Activated CD8-positive, alpha-beta T cell treated with anti-CD3 and anti-CD28 coated beads for 36 hours (primary cell): Measurements from ENCODE around the gene GPR45. TPM values are rescaled to one million over a fixed set of nuclear protein-coding genes. Genes with fewer than 3 reads are reported as not detected.

ENCODE experiments used
- ATAC-seq: fragments of 200-7000 bp; cut with Tn5 transposase; one replicate; pipeline ENCODE4 v1.10.0; 2021; ENCODE audit warnings: mild to moderate bottlenecking, moderate library complexity
- CTCF ChIA-PET: fragments of 350-600 bp; sonication (Branson Sonifier 250); formaldehyde crosslinking; loops from one replicate; lab custom pipeline; 2021; ENCODE audit warnings: antibody characterized with exemption; lab: Charles Lee
- POLR2A ChIA-PET: fragments of 350-600 bp; sonication (Branson Sonifier 250); formaldehyde crosslinking; loops from one replicate; lab custom pipeline; 2021; ENCODE audit warnings: antibody characterized with exemption; lab: Charles Lee
- DNase-seq: peaks from one replicate; pipeline ENCODE4 v3.0.0-alpha.2; 2020
- H3K27ac Mint-ChIP-seq: one replicate; pipeline ENCODE4 v1.8.0; 2021; ENCODE audit warnings: mild to moderate bottlenecking, mixed read lengths
- H3K27me3 Mint-ChIP-seq: one replicate; pipeline ENCODE4 v1.8.0; 2021; ENCODE audit warnings: mixed read lengths
- H3K36me3 Mint-ChIP-seq: one replicate; pipeline ENCODE4 v1.8.0; 2021; ENCODE audit warnings: low read depth, mixed read lengths
- H3K4me1 Mint-ChIP-seq: one replicate; pipeline ENCODE4 v1.8.0; 2021; ENCODE audit warnings: low read depth, mixed read lengths
- H3K4me3 Mint-ChIP-seq: one replicate; pipeline ENCODE4 v1.8.0; 2021; ENCODE audit warnings: mild to moderate bottlenecking, moderate library complexity, mixed read lengths
- H3K9me3 Mint-ChIP-seq: one replicate; pipeline ENCODE4 v1.8.0; 2021; ENCODE audit warnings: mixed read lengths
- intact Hi-C: fragments of 100-400 bp; cut with micrococcal nuclease; formaldehyde crosslinking; loops from one replicate; pipeline ENCODE4 v1.10.0; 2022
- total RNA-seq, 2 experiments: library from RNA; stranded (reverse); gene quantifications; one replicate each; pipeline ENCODE4 v1.2.3, GENCODE V29; 2021
- TF ChIP-seq, protein P1 (sequence below): fragments of 200-600 bp; IDR thresholded peaks from one replicate; pipeline ENCODE4 v1.8.0; 2022; ENCODE audit warnings: antibody characterized with exemption, mild to moderate bottlenecking

The GPR45 gene
- total RNA-seq, 2 experiments from 2014 or later, result not detected

DNA sequence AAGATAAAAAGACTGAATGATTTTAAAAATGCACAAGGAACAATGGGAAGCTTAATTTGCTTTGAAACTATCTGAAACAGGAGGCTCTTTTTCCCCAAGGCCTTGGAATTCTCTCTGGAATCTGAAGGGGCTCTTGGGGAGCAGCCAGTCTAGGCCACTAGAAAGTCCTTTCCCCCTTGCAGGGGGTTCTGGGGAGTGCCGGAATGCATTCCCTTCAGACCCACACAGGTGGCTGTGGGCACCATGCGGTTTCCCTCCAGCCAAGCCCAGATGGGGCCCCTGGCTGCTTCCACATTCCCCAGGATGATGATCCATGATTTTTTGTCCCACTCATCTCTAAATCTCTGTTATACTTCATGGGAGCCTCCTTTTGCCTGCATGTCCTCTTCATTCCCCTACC, 10.7 kb downstream of the GPR45 start:
- Mint-ChIP-seq H3K4me3 (no peak overlapping the region), H3K9me3 (no peaks in the 10 kb centered on the region), H3K36me3 (no peaks in the 10 kb centered on the region), H3K27ac (no peak overlapping the region), H3K4me1 (no peaks in the 10 kb centered on the region), H3K27me3 (no peaks in the 10 kb centered on the region)
- no peak for ATAC-seq
- ChIA-PET CTCF (interaction anchor here (1.1 kb wide), 1 partner anchor 14 kb away, joined by 3 read pairs; no protein-coding TSS in a partner anchor), POLR2A (no interaction called here)
- intact Hi-C loops, result no loop called here
- TF ChIP-seq, protein P1, sequence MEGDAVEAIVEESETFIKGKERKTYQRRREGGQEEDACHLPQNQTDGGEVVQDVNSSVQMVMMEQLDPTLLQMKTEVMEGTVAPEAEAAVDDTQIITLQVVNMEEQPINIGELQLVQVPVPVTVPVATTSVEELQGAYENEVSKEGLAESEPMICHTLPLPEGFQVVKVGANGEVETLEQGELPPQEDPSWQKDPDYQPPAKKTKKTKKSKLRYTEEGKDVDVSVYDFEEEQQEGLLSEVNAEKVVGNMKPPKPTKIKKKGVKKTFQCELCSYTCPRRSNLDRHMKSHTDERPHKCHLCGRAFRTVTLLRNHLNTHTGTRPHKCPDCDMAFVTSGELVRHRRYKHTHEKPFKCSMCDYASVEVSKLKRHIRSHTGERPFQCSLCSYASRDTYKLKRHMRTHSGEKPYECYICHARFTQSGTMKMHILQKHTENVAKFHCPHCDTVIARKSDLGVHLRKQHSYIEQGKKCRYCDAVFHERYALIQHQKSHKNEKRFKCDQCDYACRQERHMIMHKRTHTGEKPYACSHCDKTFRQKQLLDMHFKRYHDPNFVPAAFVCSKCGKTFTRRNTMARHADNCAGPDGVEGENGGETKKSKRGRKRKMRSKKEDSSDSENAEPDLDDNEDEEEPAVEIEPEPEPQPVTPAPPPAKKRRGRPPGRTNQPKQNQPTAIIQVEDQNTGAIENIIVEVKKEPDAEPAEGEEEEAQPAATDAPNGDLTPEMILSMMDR, result no peak
- no peak for DNase-seq

DNA sequence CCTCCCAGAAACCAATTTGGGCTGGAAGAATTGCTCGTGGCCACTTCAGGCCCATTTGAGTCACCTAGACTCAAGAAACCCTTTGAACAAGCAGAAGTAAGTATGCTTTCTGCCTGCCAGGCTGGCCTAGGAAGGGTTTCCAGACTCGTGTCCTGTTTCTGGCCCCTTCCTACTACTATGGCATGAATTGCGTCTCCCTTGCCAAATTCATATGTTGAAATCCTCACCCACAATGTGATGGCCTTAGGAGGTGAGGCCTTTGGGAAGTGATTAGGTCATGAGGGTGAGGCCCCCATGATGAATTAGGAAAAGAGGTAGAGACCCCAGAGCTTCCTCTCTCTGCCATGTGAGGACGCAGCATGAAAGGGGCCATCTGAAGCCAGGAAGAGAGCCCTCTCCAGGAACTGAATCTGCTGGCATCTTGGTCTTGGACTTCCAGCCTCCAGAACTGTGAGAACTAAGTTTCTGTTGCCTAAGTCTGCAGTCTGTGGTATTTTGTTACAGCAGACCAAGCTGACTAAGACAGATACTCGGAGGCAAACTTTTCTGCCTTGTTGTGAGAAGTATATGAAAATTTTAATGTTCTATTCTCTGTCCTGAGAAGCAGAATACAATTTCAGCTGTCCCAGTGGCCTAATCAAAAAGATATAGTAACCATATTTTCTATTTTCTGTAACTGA, 13.1 kb downstream of the GPR45 start:
- no peaks in the 10 kb centered on the region for H3K36me3 Mint-ChIP-seq
- ATAC-seq, result no peak
- H3K27me3 Mint-ChIP-seq, result no peaks in the 10 kb centered on the region
- TF ChIP-seq, protein P1, result no peak
- H3K4me1 Mint-ChIP-seq, result no peaks in the 10 kb centered on the region
- H3K27ac Mint-ChIP-seq, result no peak overlapping the region
- intact Hi-C loops, result no loop called here
- H3K4me3 Mint-ChIP-seq, result no peak overlapping the region
- DNase-seq, result no peak
- POLR2A ChIA-PET, result no interaction called here
- CTCF ChIA-PET, result interaction anchor here (0.7 kb wide), 1 partner anchor 19 kb away, joined by 4 read pairs; no protein-coding TSS in a partner anchor
- no peaks in the 10 kb centered on the region for H3K9me3 Mint-ChIP-seq

DNA sequence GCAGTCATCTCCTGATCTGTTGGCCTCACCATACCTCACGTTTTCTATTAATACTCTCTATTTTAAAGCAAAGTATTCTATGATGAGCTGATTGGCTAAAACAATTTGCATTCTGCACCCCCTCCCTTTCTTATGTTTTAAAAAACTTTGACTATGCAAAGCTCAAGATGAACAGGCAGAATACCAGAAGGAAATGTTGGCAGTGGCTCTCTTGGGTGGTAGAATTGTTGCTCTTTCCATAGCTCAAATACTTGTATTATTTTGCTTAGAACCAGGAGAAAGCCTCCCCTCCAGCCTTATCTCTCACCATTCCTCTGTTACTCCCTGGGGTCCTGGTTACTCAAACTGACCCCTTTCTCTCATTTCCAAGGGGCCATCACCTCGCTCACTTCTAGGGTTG, 14.4 kb downstream of the GPR45 start:
- H3K36me3 Mint-ChIP-seq, result no peaks in the 10 kb centered on the region
- no peak overlapping the region for H3K27ac Mint-ChIP-seq
- ATAC-seq (no peak), DNase-seq (no peak)
- H3K4me3 Mint-ChIP-seq, result no peak overlapping the region
- H3K4me1 Mint-ChIP-seq, result no peaks in the 10 kb centered on the region
- intact Hi-C loops, result no loop called here
- ChIA-PET POLR2A (no interaction called here), CTCF (interaction anchor here (0.8 kb wide), 1 partner anchor 12 kb away, joined by 4 read pairs; no protein-coding TSS in a partner anchor)
- H3K9me3 Mint-ChIP-seq, result no peaks in the 10 kb centered on the region
- TF ChIP-seq, protein P1, result no peak
- H3K27me3 Mint-ChIP-seq, result no peaks in the 10 kb centered on the region

DNA sequence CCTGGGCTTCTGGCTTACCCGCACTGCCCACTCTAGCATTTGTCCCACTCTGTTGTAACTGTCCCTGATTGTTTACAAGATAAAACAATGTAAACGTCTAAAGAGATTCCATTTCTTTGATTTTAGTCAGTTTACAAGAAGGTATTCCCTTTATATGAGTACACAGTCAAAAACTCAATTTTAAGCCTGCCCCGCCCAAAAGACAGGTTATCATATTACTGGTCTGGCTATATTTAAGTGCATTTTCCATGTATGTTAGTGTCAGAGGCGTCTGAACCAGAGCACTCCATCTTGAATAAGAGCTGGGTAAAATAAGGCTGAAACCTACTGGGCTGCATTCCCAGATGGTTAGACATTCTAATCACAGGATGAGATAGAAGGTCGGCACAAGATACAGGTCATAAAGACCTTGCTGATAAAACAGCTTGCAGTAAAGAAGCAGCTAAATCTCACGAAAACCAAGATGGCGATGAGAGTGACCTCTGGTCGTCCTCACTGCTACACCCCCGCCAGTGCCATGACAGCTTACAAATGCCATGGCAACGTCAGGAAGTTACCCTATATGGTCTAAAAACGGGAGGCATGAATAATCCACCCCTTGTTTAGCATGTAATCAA, 15.0 kb downstream of the GPR45 start:
- Mint-ChIP-seq H3K36me3 (no peaks in the 10 kb centered on the region), H3K27me3 (no peaks in the 10 kb centered on the region), H3K4me3 (no peak overlapping the region), H3K27ac (no peak overlapping the region), H3K4me1 (no peaks in the 10 kb centered on the region), H3K9me3 (no peaks in the 10 kb centered on the region)
- ChIA-PET POLR2A (no interaction called here), CTCF (no interaction called here)
- DNase-seq, result no peak
- TF ChIP-seq, protein P1, result no peak
- intact Hi-C loops, result no loop called here
- ATAC-seq, result no peak

DNA sequence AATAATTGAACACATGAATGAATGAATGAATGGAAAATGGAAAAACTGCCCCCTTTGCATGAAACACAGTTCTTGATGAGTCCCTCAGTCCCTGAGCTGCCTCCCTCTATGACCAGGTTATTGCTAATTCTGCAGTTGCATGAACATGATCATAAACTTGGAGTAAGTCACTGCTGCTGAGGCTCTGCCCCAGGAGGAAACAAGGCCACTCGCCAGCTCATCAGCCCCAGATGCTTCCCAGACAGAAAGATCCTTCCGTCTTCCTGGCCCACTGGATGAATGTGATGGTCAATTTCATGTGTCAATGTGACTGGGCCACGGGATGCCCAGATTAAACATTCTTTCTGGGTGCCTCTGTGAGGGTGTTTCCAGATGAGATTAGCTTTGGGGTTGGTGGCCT, 16.4 kb downstream of the GPR45 start:
- no peaks in the 10 kb centered on the region for H3K4me1 Mint-ChIP-seq
- H3K27me3 Mint-ChIP-seq, result no peaks in the 10 kb centered on the region
- H3K9me3 Mint-ChIP-seq, result no peaks in the 10 kb centered on the region
- H3K36me3 Mint-ChIP-seq, result no peaks in the 10 kb centered on the region
- ATAC-seq (no peak), DNase-seq (no peak)
- no peak overlapping the region for H3K27ac Mint-ChIP-seq
- ChIA-PET CTCF (no interaction called here), POLR2A (no interaction called here)
- intact Hi-C loops, result no loop called here
- no peak overlapping the region for H3K4me3 Mint-ChIP-seq
- TF ChIP-seq, protein P1, result no peak
